A673 (cell line): Measurements from ENCODE around the gene PAK5. TPM values are rescaled to one million over a fixed set of nuclear protein-coding genes. Genes with fewer than 3 reads are reported as not detected.

ENCODE experiments used
- BruUV-seq: library from RNA; stranded (reverse); fragments of 400-500 nt; replicated peaks from 2 replicates; lab custom pipeline; 2021; lab: Mats Ljungman, UMichigan
- CTCF ChIA-PET: fragments of 300-600 bp; sonication (Branson Sonifier 250); formaldehyde crosslinking; loops from one replicate; lab custom pipeline; 2022; ENCODE audit warnings: antibody characterized with exemption; lab: Charles Lee
- POLR2A ChIA-PET: fragments of 300-600 bp; sonication (Branson Sonifier 250); formaldehyde crosslinking; loops from one replicate; lab custom pipeline; 2022; ENCODE audit warnings: antibody characterized with exemption; ENCODE audit not compliant: low non-redundant PET; lab: Charles Lee
- DNase-seq: peaks from one replicate; pipeline ENCODE4 v3.0.0-alpha.2; 2015; ENCODE audit warnings: low spot score
- H3K27ac ChIP-seq: fragments of 200-600 bp; sonication (generic); 2 replicates; pipeline ENCODE4 v1.5.1; 2016; ENCODE audit warnings: mixed run types, low read depth, mild to moderate bottlenecking, mixed read lengths, antibody characterized with exemption, low read length; ENCODE audit not compliant: poor library complexity, severe bottlenecking
- H3K27me3 ChIP-seq: fragments of 200-600 bp; sonication (generic); replicated peaks from 2 replicates; pipeline ENCODE4 v1.6.1; 2017; ENCODE audit warnings: mixed run types, low read depth, mild to moderate bottlenecking, mixed read lengths, antibody characterized with exemption, low read length; ENCODE audit not compliant: insufficient read depth, poor library complexity
- H3K36me3 ChIP-seq: fragments of 200-600 bp; sonication (generic); 2 replicates; pipeline ENCODE4 v1.6.1; 2016; ENCODE audit warnings: mixed run types, mild to moderate bottlenecking, mixed read lengths, antibody characterized with exemption, low read length; ENCODE audit not compliant: insufficient read depth, poor library complexity, severe bottlenecking
- H3K4me1 ChIP-seq: fragments of 200-600 bp; sonication (generic); 2 replicates; pipeline ENCODE4 v1.6.1; 2017; ENCODE audit warnings: mixed run types, mild to moderate bottlenecking, mixed read lengths, antibody characterized with exemption, low read length; ENCODE audit not compliant: insufficient read depth, poor library complexity, severe bottlenecking
- H3K4me3 ChIP-seq: fragments of 200-600 bp; sonication (generic); 2 replicates; pipeline ENCODE4 v1.5.1; 2016; ENCODE audit warnings: low read depth, mixed run types, mild to moderate bottlenecking, mixed read lengths, low read length; ENCODE audit not compliant: poor library complexity, severe bottlenecking
- H3K9me3 ChIP-seq: fragments of 200-600 bp; sonication (generic); 2 replicates; pipeline ENCODE4 v1.6.1; 2016; ENCODE audit warnings: mixed run types, low read depth, mild to moderate bottlenecking, mixed read lengths, antibody characterized with exemption, low read length; ENCODE audit not compliant: poor library complexity, severe bottlenecking
- EZH2 ChIP-seq: fragments of 200-600 bp; sonication (generic); IDR thresholded peaks from 2 replicates; pipeline ENCODE4 v1.6.1; 2017; ENCODE audit warnings: borderline replicate concordance, low read depth, mild to moderate bottlenecking, mixed read lengths, antibody characterized with exemption, low read length; ENCODE audit not compliant: poor library complexity, severe bottlenecking
- intact Hi-C: fragments of 100-400 bp; cut with micrococcal nuclease; formaldehyde crosslinking; loops from one replicate; pipeline ENCODE4 v1.10.0; 2022; ENCODE audit not compliant: unreplicated experiment
- total RNA-seq: library from RNA; stranded (reverse); gene quantifications from 2 replicates; pipeline ENCODE4 v1.2.3, GENCODE V29; 2021
- TF ChIP-seq, protein P1 (sequence below): fragments of 300-800, 200-600 bp; sonication (generic); conservative IDR thresholded peaks from 2 replicates; pipeline ENCODE4 v1.5.1; 2017; ENCODE audit warnings: low read depth, mild to moderate bottlenecking, antibody characterized with exemption, low read length, moderate library complexity, mixed read lengths

The PAK5 gene
- total RNA-seq, 1 experiment from 2014 or later: not detected

DNA sequence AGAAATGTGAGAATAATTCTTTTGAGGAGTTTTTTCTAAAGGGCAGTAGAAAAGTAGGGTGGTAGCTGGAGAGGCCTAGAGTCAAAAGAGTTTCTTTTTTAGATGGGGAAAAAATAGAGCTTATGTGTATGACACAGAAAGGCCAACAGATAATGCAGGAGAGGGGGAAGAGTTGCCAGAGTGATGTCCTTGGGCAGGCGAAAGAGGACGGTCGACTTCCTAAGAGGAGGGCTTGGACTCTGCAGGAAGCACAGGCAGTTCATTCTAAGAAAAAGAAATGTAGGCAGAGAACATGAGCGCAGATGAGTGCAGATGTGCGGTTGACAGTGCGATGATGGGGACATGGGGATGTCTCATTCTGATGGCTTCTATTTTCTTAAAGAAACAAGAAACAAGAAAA is 68.9 kb downstream of the PAK5 start:
- DNase-seq: no peak
- BruUV-seq: no TSS peak
- H3K27ac ChIP-seq: no peak overlapping the region
- no peaks in the 10 kb centered on the region for H3K4me1 ChIP-seq
- H3K4me3 ChIP-seq: no peak overlapping the region
- H3K9me3 ChIP-seq: no peaks in the 10 kb centered on the region
- intact Hi-C loops: no loop called here
- CTCF ChIA-PET: no interaction called here
- TF ChIP-seq, protein P1, sequence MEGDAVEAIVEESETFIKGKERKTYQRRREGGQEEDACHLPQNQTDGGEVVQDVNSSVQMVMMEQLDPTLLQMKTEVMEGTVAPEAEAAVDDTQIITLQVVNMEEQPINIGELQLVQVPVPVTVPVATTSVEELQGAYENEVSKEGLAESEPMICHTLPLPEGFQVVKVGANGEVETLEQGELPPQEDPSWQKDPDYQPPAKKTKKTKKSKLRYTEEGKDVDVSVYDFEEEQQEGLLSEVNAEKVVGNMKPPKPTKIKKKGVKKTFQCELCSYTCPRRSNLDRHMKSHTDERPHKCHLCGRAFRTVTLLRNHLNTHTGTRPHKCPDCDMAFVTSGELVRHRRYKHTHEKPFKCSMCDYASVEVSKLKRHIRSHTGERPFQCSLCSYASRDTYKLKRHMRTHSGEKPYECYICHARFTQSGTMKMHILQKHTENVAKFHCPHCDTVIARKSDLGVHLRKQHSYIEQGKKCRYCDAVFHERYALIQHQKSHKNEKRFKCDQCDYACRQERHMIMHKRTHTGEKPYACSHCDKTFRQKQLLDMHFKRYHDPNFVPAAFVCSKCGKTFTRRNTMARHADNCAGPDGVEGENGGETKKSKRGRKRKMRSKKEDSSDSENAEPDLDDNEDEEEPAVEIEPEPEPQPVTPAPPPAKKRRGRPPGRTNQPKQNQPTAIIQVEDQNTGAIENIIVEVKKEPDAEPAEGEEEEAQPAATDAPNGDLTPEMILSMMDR: no peak
- TF ChIP-seq EZH2: no peak
- no peaks in the 10 kb centered on the region for H3K27me3 ChIP-seq
- POLR2A ChIA-PET: no interaction called here
- no peaks in the 10 kb centered on the region for H3K36me3 ChIP-seq

DNA sequence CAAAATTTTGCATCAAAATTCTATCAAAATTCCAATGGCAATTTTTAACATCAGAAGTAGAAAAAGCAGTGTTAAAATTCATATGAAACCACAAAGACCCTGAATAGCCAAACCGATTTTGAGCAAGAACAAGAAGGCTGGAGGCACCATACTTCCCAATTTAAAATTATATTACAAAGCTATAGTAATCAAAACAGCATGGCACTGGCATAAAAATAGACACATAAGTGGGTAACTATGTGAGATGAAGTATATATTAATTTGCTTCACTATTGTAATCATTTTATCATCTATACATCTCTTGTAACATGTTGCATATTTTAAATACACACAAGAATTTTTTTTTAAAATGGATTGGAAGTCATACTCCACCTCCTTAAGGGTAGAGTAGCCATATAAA is 77.4 kb downstream of the PAK5 start:
- Histone ChIP-seq H3K4me1 (no peaks in the 10 kb centered on the region), H3K4me3 (no peak overlapping the region), H3K27me3 (peaks cover 19% of the 10 kb centered on the region), H3K9me3 (peaks cover 4% of the 10 kb centered on the region), H3K27ac (no peak overlapping the region), H3K36me3 (no peaks in the 10 kb centered on the region)
- ChIA-PET POLR2A (no interaction called here), CTCF (no interaction called here)
- BruUV-seq: no TSS peak
- no peak for DNase-seq
- intact Hi-C loops: no loop called here
- TF ChIP-seq, protein P1: no peak
- TF ChIP-seq EZH2: no peak

DNA sequence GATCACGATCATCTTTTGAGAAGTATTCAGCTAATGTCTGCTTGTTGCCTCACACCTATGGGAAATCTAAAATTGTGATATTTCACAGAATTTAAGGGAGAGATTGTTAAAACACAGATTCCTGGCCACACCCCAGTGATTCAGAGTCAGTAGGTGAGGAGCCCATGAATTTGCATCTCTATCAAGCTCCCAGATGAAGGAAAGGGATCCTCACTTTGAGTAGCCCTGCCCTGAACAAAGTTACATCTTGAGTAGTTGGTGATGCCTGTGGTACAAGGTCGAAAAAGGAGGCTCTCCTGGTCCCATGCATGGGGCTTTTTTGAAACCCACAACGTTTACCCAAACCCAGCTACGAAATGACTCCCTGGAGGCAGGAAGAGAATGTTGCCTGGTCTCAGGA is 79.5 kb downstream of the PAK5 start:
- BruUV-seq: no TSS peak
- CTCF ChIA-PET: no interaction called here
- intact Hi-C loops: no loop called here
- peaks cover 26% of the 10 kb centered on the region for H3K27me3 ChIP-seq
- DNase-seq: no peak
- no peaks in the 10 kb centered on the region for H3K4me1 ChIP-seq
- no peaks in the 10 kb centered on the region for H3K36me3 ChIP-seq
- POLR2A ChIA-PET: no interaction called here
- no peak overlapping the region for H3K4me3 ChIP-seq
- peaks cover 4% of the 10 kb centered on the region for H3K9me3 ChIP-seq
- no peak overlapping the region for H3K27ac ChIP-seq
- no peak for TF ChIP-seq EZH2

DNA sequence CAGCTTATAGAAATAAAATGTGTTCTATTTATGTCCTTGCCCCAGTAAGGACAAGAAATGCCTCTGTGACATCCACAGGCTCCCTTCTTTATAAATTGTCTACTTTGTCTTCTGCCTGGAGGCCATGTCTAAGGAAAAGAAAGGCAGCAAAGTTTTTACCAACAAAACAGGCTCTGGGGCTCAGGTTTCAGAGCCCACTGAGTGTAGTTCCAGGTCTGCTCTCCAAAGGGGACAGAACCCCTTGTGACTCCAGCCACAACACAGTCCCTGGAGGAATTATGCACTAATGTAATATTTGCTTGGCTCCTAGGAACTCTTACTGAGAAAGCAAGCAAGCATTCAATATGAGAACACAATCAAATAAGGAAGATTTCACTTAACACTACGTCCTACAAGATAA is 80.1 kb downstream of the PAK5 start:
- TF ChIP-seq, protein P1: no peak
- no peak for TF ChIP-seq EZH2
- Histone ChIP-seq H3K4me3 (no peak overlapping the region), H3K27me3 (peaks cover 26% of the 10 kb centered on the region), H3K4me1 (no peaks in the 10 kb centered on the region), H3K27ac (no peak overlapping the region), H3K9me3 (peaks cover 4% of the 10 kb centered on the region), H3K36me3 (no peaks in the 10 kb centered on the region)
- ChIA-PET POLR2A (no interaction called here), CTCF (no interaction called here)
- intact Hi-C loops: no loop called here
- no peak for DNase-seq
- BruUV-seq: no TSS peak
